ENCODE measurements around the gene HIP1. TPM values are rescaled to one million over a fixed set of nuclear protein-coding genes. Genes with fewer than 3 reads are reported as not detected.

Gene HIP1
- total and polyA plus RNA-seq, 12 donors = 7.0 to 32.4 (median 23.4) TPM

DNA sequence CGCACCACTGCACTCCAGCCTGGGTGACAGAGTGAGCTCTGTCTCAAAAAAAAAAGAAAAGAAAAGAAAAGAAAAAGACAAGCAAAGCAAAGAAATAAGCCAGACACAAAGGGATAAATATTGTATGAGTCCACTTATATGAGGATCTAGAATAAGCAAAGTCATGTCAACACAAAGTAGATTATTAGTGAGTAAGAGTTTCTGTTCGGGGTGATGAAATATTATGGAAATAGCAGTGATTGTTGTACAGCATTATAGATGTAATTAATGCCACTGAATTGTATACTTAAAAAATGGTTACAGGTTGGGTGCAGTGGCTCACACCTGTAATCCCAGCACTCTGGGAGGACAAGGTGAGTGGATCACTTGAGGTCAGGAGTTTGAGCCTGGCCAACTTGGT is 83.2 kb downstream of the HIP1 start:
- Histone ChIP-seq H3K4me1 (peaks cover 0 to 12% (median 7%) of the 10 kb centered on the region in 9 donors), H3K27me3 (no peaks in the 10 kb centered on the region), H3K27ac (no peak overlapping the region), H3K4me3 (no peak overlapping the region), H3K9me3 (no peaks in the 10 kb centered on the region), H3K36me3 (peaks cover 0 to 3% (median 0%) of the 10 kb centered on the region in 9 donors)
- 96 to 98% methylated on average over 2 of the region's 2 CpGs for WGBS, 2 donors
- intact Hi-C loops (cut with DNase I) = loop anchor here in 2 of 10 donors (10.0 kb wide), 2 partner anchors 59 to 99 kb away; no protein-coding TSS in a partner anchor
- TF ChIP-seq, protein P1, sequence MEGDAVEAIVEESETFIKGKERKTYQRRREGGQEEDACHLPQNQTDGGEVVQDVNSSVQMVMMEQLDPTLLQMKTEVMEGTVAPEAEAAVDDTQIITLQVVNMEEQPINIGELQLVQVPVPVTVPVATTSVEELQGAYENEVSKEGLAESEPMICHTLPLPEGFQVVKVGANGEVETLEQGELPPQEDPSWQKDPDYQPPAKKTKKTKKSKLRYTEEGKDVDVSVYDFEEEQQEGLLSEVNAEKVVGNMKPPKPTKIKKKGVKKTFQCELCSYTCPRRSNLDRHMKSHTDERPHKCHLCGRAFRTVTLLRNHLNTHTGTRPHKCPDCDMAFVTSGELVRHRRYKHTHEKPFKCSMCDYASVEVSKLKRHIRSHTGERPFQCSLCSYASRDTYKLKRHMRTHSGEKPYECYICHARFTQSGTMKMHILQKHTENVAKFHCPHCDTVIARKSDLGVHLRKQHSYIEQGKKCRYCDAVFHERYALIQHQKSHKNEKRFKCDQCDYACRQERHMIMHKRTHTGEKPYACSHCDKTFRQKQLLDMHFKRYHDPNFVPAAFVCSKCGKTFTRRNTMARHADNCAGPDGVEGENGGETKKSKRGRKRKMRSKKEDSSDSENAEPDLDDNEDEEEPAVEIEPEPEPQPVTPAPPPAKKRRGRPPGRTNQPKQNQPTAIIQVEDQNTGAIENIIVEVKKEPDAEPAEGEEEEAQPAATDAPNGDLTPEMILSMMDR (IDR thresholded peaks at IDR 0.05) = no peak
- no peak for ATAC-seq
- DNase-seq = no peak

DNA sequence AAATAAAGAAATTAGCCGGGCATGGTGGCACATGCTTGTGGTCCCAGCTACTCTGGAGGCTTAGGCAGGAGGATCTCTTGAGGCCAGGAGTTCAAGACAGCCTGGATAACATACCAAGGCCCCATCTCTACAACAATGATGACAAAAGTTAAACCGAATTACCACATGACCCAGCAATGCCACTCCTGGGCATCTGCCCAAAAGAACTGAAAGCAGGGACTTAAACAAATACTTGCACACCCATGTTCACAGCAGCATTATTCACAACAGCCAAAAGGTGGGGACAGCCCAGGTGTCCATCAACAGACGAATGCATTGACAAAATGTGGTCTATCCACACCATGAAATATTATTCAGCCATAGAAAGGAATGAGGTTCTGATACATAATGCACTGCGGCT is 83.9 kb downstream of the HIP1 start:
- ATAC-seq (no peak), DNase-seq (no peak)
- 91 to 93% methylated on average over 4 of the region's 4 CpGs for WGBS, 2 donors
- no peaks in the 10 kb centered on the region for H3K27me3 ChIP-seq
- TF ChIP-seq, protein P1 (IDR thresholded peaks at IDR 0.05) = no peak
- intact Hi-C loops (cut with DNase I) = loop anchor here in 3 of 10 donors (5.0 to 10.0 kb wide), 3 partner anchors 38 to 100 kb away; no protein-coding TSS in a partner anchor
- peaks cover 5 to 19% (median 13%) of the 10 kb centered on the region in 9 donors for H3K4me1 ChIP-seq
- no peak overlapping the region for H3K27ac ChIP-seq
- no peaks in the 10 kb centered on the region for H3K9me3 ChIP-seq
- H3K4me3 ChIP-seq = no peak overlapping the region
- H3K36me3 ChIP-seq = peaks cover 0 to 3% (median 0%) of the 10 kb centered on the region in 9 donors

DNA sequence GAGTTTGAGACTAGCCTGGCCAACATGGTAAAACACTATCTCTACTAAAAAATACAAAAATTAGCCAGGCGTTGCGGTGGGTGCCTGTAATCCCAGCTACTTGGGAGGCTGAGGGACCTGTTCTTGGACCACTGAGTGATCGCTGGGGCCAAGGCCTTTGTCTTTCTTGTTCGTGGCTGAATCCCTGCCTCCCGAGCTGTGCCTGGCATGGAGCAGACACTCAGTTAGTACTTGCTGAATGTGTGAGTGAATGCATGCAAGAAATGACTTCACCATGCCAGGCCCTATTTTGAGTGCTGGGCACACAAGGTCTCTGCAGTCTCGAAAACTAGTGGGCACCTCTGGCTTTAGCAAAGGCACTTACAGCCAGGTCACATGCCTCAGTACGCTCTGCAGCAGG is 85.1 kb downstream of the HIP1 start:
- no peaks in the 10 kb centered on the region for H3K9me3 ChIP-seq
- H3K4me3 ChIP-seq = no peak overlapping the region
- DNase-seq = no peak
- H3K27me3 ChIP-seq = no peaks in the 10 kb centered on the region
- peaks cover 7 to 29% (median 19%) of the 10 kb centered on the region in 9 donors for H3K4me1 ChIP-seq
- intact Hi-C loops (cut with DNase I) = loop anchor here in 3 of 10 donors (5.0 to 10.0 kb wide), 3 partner anchors 36 to 101 kb away; no protein-coding TSS in a partner anchor
- H3K36me3 ChIP-seq = peaks cover 0 to 3% (median 0%) of the 10 kb centered on the region in 9 donors
- WGBS, 2 donors = 94 to 95% methylated on average over 7 of the region's 7 CpGs
- ATAC-seq = no peak
- TF ChIP-seq, protein P1 (IDR thresholded peaks at IDR 0.05) = no peak
- no peak overlapping the region for H3K27ac ChIP-seq

DNA sequence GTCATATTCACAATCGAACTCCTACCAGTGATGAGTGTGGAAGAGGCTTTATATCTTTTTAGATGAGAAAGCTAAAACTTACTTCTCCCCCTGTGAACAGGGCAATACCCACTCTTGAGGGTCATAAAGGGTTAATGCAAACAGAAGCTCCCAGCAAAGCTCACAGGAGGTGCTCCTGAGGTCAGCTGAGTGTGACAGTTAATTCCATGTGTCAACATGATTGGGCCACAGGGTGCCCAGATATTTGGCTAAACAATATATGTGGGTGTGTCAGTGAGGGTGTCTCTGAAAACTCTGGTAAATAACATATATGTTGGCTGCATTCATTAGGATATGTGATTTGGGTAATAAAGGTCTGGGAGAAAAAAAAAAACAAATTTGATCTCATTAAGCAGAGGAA is 86.0 kb downstream of the HIP1 start:
- no peak overlapping the region for H3K27ac ChIP-seq
- TF ChIP-seq, protein P1 (IDR thresholded peaks at IDR 0.05) = no peak
- no peak for DNase-seq
- no peak overlapping the region for H3K4me3 ChIP-seq
- H3K9me3 ChIP-seq = no peaks in the 10 kb centered on the region
- H3K27me3 ChIP-seq = no peaks in the 10 kb centered on the region
- whole genome bisulfite sequencing, 2 donors = 97 to 98% methylated on average over 1 of the region's 1 CpG
- peaks cover 0 to 3% (median 0%) of the 10 kb centered on the region in 9 donors for H3K36me3 ChIP-seq
- peaks cover 7 to 29% (median 19%) of the 10 kb centered on the region in 9 donors for H3K4me1 ChIP-seq
- ATAC-seq = no peak
- intact Hi-C loops (cut with DNase I) = loop anchor here in 3 of 10 donors (5.0 to 10.0 kb wide), 3 partner anchors 35 to 102 kb away; no protein-coding TSS in a partner anchor
